Endodermal cell (in vitro differentiated cells): ENCODE results near the gene OR9Q1. TPM values are rescaled to one million over a fixed set of nuclear protein-coding genes. Genes with fewer than 3 reads are reported as not detected.
"Not testable (repeated sequence)": the region's sequence is repeated elsewhere in the genome, so short reads cannot be mapped to it uniquely, and the experiment has no call there.

Experiments
- DNase-seq: peaks from one replicate; pipeline ENCODE4 v3.0.0-alpha.2; 2017
- H3K27ac ChIP-seq: 2 replicates; pipeline ENCODE4 v1.5.1; 2013; ENCODE audit warnings: mild to moderate bottlenecking, low read depth, low read length, moderate library complexity
- H3K27me3 ChIP-seq: 2 replicates; pipeline ENCODE4 v1.6.1; 2013; ENCODE audit warnings: mild to moderate bottlenecking, low read length, moderate library complexity; ENCODE audit not compliant: insufficient read depth, control insufficient read depth, poor library complexity, severe bottlenecking
- H3K36me3 ChIP-seq: 2 replicates; pipeline ENCODE4 v1.7.0; 2013; ENCODE audit warnings: mild to moderate bottlenecking, low read length, moderate library complexity; ENCODE audit not compliant: control insufficient read depth, insufficient read depth
- H3K4me1 ChIP-seq: one replicate; pipeline ENCODE4 v1.7.0; 2013; ENCODE audit warnings: low read length; ENCODE audit not compliant: control insufficient read depth, insufficient read depth
- H3K4me3 ChIP-seq: 2 replicates; pipeline ENCODE4 v1.5.1; 2013; ENCODE audit warnings: mild to moderate bottlenecking, low read length, moderate library complexity
- H3K9ac ChIP-seq: 2 replicates; pipeline ENCODE4 v1.6.1; 2013; ENCODE audit warnings: mild to moderate bottlenecking, low read length, moderate library complexity; ENCODE audit not compliant: poor library complexity, severe bottlenecking; ENCODE audit errors: extremely low read depth
- H3K9me3 ChIP-seq: 2 replicates; pipeline ENCODE4 v1.6.1; 2013; ENCODE audit warnings: mild to moderate bottlenecking, low read length, moderate library complexity; ENCODE audit not compliant: control insufficient read depth
- H3K27ac Mint-ChIP-seq: 2 replicates; pipeline ENCODE4 v1.8.0; 2020; ENCODE audit warnings: mixed read lengths
- H3K27me3 Mint-ChIP-seq: 2 replicates; pipeline ENCODE4 v1.8.0; 2021; ENCODE audit warnings: mild to moderate bottlenecking, mixed read lengths; ENCODE audit not compliant: insufficient read depth
- H3K36me3 Mint-ChIP-seq: 2 replicates; pipeline ENCODE4 v1.8.0; 2020; ENCODE audit warnings: low read depth, mixed read lengths
- H3K4me1 Mint-ChIP-seq: 2 replicates; pipeline ENCODE4 v1.8.0; 2020; ENCODE audit warnings: mixed read lengths
- H3K4me3 Mint-ChIP-seq: 2 replicates; pipeline ENCODE4 v1.8.0; 2020; ENCODE audit warnings: mild to moderate bottlenecking, moderate library complexity, mixed read lengths
- H3K9me3 Mint-ChIP-seq: 2 replicates; pipeline ENCODE4 v1.8.0; 2020; ENCODE audit warnings: mild to moderate bottlenecking, mixed read lengths
- CTCF ChIP-seq: fragments of 200-600 bp; sonication (generic); conservative IDR thresholded peaks from 2 replicates; pipeline ENCODE4 v1.5.0; 2021; ENCODE audit warnings: antibody characterized with exemption, mild to moderate bottlenecking
- WGBS, 2 experiments: methylation state at CpG; one replicate each; pipeline versions ENCODE4 v1.1.5 to v1.1.7; 2013; ENCODE audit warnings: missing lambda C conversion rate in 2 of 2, mixed read lengths in 1 of 2; ENCODE audit not compliant: insufficient coverage in 1 of 2, insufficient read length in 1 of 2; 5-methylcytosine and 5-hydroxymethylcytosine counted together
- total RNA-seq, 2 donors: library from RNA; stranded (reverse); fragmentation: NEBNext Ultra II Directional in 1 of 2; extraction: Animal tissue kit (Norgen Biotek cat#: 25700) in 1 of 2; gene quantifications; 2 replicates in 1 of 2; 3 replicates in 1 of 2; pipeline ENCODE4 v1.2.1, GENCODE V29; 2021

Gene OR9Q1
- total RNA-seq, 2 donors from 2014 or later: not detected

GRCh38 chr11:58195939-58196338, 172.3 kb downstream of the OR9Q1 start:
- 78% methylated on average over 2 of the region's 2 CpGs; no CpG with 5 or more reads in 1 of the 2 experiments for WGBS, 2 experiments
- peaks cover 10% of the 10 kb centered on the region for H3K9me3 Mint-ChIP-seq

GRCh38 chr11:58199271-58199670, 175.6 kb downstream of the OR9Q1 start:
- H3K27ac Mint-ChIP-seq: no peak overlapping the region
- H3K4me1 Mint-ChIP-seq: no peaks in the 10 kb centered on the region
- Histone ChIP-seq H3K9ac (no peak overlapping the region), H3K4me1 (no peaks in the 10 kb centered on the region), H3K27me3 (no peaks in the 10 kb centered on the region), H3K9me3 (peaks cover 19% of the 10 kb centered on the region), H3K27ac (no peak overlapping the region), H3K36me3 (no peaks in the 10 kb centered on the region), H3K4me3 (no peak overlapping the region)
- WGBS, 2 experiments: 67% methylated on average over 1 of the region's 1 CpG; no CpG with 5 or more reads in 1 of the 2 experiments
- peaks cover 10% of the 10 kb centered on the region for H3K9me3 Mint-ChIP-seq
- no peaks in the 10 kb centered on the region for H3K36me3 Mint-ChIP-seq
- no peak for TF ChIP-seq CTCF
- H3K4me3 Mint-ChIP-seq: no peak overlapping the region
- no peaks in the 10 kb centered on the region for H3K27me3 Mint-ChIP-seq
- no peak for DNase-seq

More at GRCh38 chr11:58195939-58196338, 172.3 kb downstream of the OR9Q1 start:
- TF ChIP-seq CTCF: no peak
- Histone ChIP-seq H3K4me1 (no peaks in the 10 kb centered on the region), H3K9ac (no peak overlapping the region), H3K36me3 (no peaks in the 10 kb centered on the region), H3K9me3 (peaks cover 19% of the 10 kb centered on the region), H3K4me3 (no peak overlapping the region), H3K27ac (no peak overlapping the region), H3K27me3 (no peaks in the 10 kb centered on the region)
- Mint-ChIP-seq H3K4me1 (no peaks in the 10 kb centered on the region), H3K36me3 (no peaks in the 10 kb centered on the region), H3K27ac (no peak overlapping the region), H3K27me3 (no peaks in the 10 kb centered on the region), H3K4me3 (no peak overlapping the region)
- DNase-seq: no peak

- Histone ChIP-seq H3K36me3 (no peaks in the 10 kb centered on the region), H3K4me3 (no peak within 1 kb of the TSS), H3K9ac (no peak within 1 kb of the TSS), H3K4me1 (no peaks in the 10 kb centered on the region), H3K27me3 (no peaks in the 10 kb centered on the region), H3K27ac (no peak within 1 kb of the TSS), H3K9me3 (no peaks in the 10 kb centered on the region)
- H3K4me3 Mint-ChIP-seq: no peak within 1 kb of the TSS
- no peaks in the 10 kb centered on the region for H3K4me1 Mint-ChIP-seq
- H3K36me3 Mint-ChIP-seq: no peaks in the 10 kb centered on the region
- H3K9me3 Mint-ChIP-seq: no peaks in the 10 kb centered on the region
- H3K27ac Mint-ChIP-seq: no peak within 1 kb of the TSS
- no peak for TF ChIP-seq CTCF
- H3K27me3 Mint-ChIP-seq: no peaks in the 10 kb centered on the region
- no peak for DNase-seq
Measured at GRCh38 chr11:58204042-58204441, 180.4 kb downstream of the OR9Q1 start, which contains the start of gene OR1S2. OR1S2 (minus strand) TSS chr11:58204142; CDS start chr11:58204142, 0 bp downstream.

GRCh38 chr11:58212420-58212819, 188.7 kb downstream of the OR9Q1 start, which contains the start of gene OR1S1:
OR1S1 (plus strand) TSS chr11:58212720.
- not testable (repeated sequence) for H3K36me3 Mint-ChIP-seq, H3K4me3 Mint-ChIP-seq, DNase-seq, H3K27me3 Mint-ChIP-seq, H3K36me3 ChIP-seq, H3K4me3 ChIP-seq, H3K4me1 Mint-ChIP-seq, H3K9me3 ChIP-seq, H3K27ac ChIP-seq, H3K27ac Mint-ChIP-seq, H3K4me1 ChIP-seq, H3K27me3 ChIP-seq, H3K9ac ChIP-seq, H3K9me3 Mint-ChIP-seq
- WGBS, 2 experiments: 90% methylated on average over 2 of the region's 2 CpGs; no CpG with 5 or more reads in 1 of the 2 experiments
